Mononuclear cell (primary cell): ENCODE results near the gene DOK7. TPM values are rescaled to one million over a fixed set of nuclear protein-coding genes. Genes with fewer than 3 reads are reported as not detected.

Experiments used
- H3K27me3 ChIP-seq: 2 replicates; pipeline ENCODE4 v1.6.0; 2011; ENCODE audit warnings: low read length, control low read depth; ENCODE audit not compliant: insufficient read depth
- H3K4me1 ChIP-seq: 2 replicates; pipeline ENCODE4 v1.5.1; 2011; ENCODE audit warnings: mild to moderate bottlenecking, low read length, control low read depth; ENCODE audit not compliant: insufficient read depth
- H3K4me3 ChIP-seq: 2 replicates; pipeline ENCODE4 v1.5.1; 2011; ENCODE audit warnings: mild to moderate bottlenecking, low read length, moderate library complexity
- H3K9me3 ChIP-seq: 2 replicates; pipeline ENCODE4 v1.5.1; 2011; ENCODE audit warnings: low read depth, mild to moderate bottlenecking, control low read depth, low read length
- total RNA-seq: library from RNA; depleted of rRNA; stranded (reverse); fragments of >200 nt; gene quantifications from one replicate; pipeline ENCODE4 v1.2.3, GENCODE V29; 2012

Gene DOK7
- total RNA-seq, 1 donor = 0.63 TPM

DNA sequence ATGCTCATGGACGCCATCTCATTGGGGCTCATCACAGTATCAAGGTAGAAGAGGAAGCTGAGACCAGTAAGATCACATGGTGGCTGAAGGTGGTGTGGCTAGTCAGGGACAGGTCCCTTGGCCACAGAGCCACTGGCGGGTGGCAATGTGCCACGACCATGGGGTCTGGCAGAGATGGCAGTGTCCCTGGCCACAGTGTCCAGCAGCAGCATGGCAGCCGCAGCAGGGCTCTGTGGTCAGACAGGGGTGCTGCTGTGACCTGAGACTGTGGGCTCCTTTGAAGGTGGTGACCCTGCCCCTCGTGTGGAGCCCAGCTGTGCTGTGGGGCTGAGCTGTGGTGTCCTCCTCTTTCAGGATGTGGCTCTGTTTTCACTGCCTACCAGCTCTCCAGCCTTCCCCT is 2.2 kb upstream of the DOK7 start:
- H3K4me3 ChIP-seq = no peak overlapping the region
- no peaks in the 10 kb centered on the region for H3K4me1 ChIP-seq
- H3K9me3 ChIP-seq = no peaks in the 10 kb centered on the region
- peaks cover 6% of the 10 kb centered on the region for H3K27me3 ChIP-seq

DNA sequence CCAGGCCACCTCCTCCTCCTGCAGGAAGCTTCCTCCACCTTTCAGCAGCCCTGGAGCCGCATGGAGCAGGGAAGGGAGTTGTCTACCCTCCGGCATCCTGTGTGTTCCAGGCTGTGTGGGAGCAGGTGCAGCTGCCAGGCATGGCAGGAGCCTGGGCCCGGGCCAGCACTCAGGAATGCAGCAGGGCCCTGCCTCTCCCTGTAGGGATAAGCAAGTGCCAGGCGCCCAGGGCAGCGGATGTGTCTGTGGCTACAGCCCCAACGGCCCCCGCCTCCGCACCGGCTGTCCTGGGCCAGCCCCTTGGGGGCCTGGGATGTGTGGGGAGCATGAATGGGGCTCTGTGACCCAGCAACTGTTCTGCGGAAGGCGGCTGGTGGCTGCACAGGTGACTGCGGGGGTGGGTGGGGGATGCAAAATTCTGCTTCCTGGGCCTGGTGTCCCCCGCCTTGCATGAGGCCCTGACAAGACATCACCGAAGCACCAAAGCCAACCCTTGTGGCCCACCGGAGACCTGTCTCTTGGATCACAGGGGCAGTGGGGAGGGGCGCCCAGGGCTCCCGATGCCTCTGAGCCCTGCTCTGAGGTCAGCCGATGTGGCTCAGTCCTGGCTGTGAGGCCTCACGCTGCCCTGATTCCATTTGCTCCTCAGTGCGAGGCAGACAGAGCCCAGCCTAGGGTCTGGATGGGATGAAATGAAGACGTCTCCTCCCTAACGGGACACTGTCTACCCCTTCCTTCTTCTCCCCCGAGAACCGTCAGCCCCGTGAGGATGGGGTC is 1.4 kb upstream of the DOK7 start:
- no peaks in the 10 kb centered on the region for H3K4me1 ChIP-seq
- no peak overlapping the region for H3K4me3 ChIP-seq
- no peaks in the 10 kb centered on the region for H3K9me3 ChIP-seq
- H3K27me3 ChIP-seq = peaks cover 6% of the 10 kb centered on the region

DNA sequence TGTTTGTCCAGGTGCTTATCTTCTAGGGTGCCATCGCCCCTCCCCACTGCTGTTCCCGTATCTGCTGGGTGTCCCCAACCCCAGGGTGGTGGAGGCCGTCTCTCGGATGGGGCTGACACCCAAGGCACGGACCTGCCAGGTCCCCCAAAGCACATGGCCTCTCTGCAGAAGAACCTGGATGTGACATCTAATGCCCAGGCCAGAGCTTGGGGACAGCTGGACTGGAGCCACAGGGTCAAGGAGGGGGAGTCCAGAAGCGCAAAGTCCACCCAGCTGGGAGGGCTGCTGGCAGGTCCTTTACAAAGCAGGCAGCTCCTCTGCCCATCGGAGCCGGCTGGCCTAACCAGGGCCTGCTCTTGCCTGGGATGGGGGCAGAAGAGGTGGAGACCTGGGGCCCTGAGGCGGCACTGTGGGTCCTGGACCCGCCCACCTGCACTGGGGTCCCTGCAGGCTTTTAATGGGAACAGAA is 751 bp upstream of the DOK7 start:
- H3K9me3 ChIP-seq = no peaks in the 10 kb centered on the region
- peaks cover 6% of the 10 kb centered on the region for H3K27me3 ChIP-seq
- H3K4me3 ChIP-seq = no peak overlapping the region
- no peaks in the 10 kb centered on the region for H3K4me1 ChIP-seq

DNA sequence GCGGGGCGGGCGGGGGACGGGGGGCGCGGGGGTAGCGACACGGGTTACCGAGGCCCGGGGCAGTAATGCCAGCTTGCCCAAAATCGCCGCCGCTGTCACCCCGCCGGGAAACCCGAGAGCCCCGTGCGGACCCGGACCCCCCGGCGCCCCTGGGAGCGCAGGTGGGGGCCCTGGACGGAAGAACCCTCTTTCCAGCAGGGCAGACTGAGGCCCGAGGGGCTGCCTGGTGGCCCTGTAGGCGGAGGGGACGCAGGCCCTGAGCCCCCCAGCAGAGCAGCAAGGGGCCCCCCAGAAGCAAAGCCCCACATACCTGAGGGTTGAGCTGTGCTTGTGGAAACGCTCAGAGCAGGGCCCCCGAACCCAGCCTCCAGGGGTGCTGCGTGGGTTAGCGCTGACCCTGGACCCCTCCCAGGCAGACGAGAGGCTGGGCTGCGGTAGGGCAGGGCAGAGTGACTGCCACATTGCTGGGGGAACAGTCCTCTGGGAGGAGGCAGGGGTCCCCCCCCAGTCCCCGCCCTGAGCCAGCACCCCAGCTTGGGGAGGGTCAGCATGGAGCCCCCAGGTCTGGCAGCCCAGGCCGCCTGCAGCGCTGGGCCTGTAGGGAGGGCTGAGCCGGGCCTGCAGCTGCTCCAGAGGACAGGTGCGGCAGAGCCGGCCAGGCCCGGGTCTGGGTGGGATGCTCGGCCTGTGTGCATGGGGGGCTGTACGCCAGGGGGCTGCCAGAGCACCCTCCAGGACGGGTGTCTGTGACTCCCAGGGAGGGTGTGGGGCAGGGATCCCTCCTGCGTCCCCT is 646 bp downstream of the DOK7 start:
- Histone ChIP-seq H3K4me3 (no peak overlapping the region), H3K27me3 (peaks cover 6% of the 10 kb centered on the region), H3K4me1 (no peaks in the 10 kb centered on the region), H3K9me3 (no peaks in the 10 kb centered on the region)

DNA sequence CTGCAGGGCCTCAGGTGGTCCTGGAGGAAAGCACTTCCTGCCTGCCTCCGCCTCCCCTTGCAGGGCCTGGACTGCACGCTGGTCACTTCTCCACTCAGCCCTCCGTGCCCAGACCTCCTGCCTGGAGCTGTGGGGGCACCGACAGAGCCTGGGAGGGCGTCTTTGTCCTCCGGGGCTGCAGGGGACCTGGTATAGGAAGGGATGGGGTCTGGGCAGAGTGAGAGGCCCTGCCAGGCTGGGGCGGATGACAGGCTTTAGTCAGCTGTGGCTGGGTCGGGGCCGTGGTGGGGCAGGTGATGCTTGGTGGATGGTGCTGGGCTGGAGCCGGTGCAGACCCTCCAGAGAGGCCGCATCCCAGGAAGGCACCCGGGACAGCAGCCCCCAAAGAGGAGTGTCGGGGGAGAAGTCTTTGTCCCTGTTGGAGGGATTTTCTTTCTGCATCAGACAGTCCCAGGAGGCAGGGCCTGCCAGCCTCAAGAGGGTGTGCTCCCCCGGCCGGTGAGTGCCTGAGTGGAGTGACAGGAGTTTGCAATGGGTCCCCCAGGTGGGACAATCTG is 1.3 kb downstream of the DOK7 start:
- Histone ChIP-seq H3K9me3 (no peaks in the 10 kb centered on the region), H3K4me1 (no peaks in the 10 kb centered on the region), H3K27me3 (peaks cover 6% of the 10 kb centered on the region), H3K4me3 (no peak overlapping the region)

DNA sequence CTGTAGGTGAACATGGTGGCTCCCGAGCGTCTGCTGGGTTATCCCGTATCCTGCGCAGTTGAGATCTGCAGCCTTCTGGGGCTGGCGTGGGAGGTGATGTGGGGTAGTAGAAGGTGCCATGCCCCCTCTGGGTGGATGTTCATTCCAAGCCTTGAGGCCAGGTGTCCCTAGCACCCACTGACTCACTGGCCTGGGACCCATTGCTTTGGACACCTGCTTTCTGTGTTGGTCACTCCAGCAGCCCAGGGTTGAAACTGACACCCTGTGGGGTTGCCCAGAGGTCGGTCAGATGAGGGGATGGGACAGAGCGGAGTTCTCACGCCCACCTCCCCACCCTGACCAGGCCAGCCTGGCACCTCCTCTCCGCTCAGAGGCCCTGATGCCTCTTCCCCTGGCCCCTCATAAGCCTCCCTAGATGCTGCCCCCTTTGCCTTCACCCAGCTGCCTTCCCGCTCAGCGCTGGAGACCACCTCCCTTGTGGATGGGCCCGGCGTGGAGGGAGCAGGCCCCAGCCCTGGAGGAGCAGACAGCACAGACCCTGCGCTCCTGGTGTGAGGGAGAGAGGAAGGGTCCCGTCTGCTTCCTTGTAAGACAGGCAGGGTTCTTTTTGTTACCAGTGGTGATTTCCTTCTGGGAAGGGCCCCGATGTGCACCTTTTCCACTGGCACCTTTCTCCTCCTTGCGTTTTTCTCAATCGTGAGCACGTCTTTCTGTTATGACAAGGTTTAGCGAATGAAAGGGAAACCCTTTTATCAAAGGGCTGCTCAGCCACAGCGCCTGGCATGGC is 2.0 kb downstream of the DOK7 start:
- peaks cover 6% of the 10 kb centered on the region for H3K27me3 ChIP-seq
- no peaks in the 10 kb centered on the region for H3K9me3 ChIP-seq
- no peaks in the 10 kb centered on the region for H3K4me1 ChIP-seq
- no peak overlapping the region for H3K4me3 ChIP-seq

DNA sequence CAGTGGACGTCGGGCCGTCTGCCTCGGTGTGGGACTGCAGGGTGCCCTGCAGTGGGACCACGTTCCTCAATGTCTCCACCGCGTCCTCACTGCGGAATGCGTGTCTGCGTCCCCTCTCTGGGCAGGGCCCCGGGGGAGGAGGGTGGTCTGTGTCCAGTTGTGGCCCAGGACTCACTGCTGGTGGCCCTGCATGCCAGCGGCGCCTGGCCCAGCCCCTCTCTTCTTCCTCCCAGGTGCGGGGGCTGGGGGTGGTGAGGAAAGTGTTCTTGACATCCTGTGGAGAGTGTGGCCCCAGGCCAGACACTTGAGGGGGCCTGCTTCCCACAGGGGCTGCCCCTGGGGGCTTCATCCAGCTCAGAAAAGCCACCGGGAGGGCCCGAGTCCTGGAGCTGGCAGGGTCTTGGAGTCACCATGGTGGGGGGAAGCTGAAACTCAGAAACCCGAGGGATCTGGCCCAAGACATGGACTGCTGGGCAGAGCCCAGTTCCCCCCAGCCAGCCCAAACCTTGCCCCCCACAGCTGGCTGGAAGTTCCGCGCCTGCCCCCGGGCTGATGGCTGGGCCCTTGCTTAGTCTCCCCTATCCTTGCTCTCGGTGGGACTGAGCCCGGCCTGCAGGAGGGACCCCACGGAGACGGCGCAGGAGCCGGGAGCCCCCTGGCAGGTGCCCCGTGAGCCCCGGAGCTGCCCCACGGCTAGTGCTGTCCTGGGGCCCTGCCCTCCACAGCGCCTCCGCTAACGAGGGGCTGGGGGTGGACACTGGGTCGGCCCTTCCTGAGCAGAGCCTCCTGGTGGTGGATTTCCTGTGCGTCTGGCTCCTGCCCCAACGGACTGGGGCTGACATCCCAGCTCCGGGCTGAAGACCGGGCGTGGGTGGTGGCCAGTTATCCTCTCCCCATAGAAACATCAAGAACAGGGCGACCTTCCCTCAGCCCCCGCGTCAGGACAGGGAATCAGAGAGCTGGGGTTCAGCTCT is 2.9 kb downstream of the DOK7 start:
- H3K4me1 ChIP-seq = no peaks in the 10 kb centered on the region
- no peak overlapping the region for H3K4me3 ChIP-seq
- H3K27me3 ChIP-seq = peaks cover 6% of the 10 kb centered on the region
- H3K9me3 ChIP-seq = no peaks in the 10 kb centered on the region

DNA sequence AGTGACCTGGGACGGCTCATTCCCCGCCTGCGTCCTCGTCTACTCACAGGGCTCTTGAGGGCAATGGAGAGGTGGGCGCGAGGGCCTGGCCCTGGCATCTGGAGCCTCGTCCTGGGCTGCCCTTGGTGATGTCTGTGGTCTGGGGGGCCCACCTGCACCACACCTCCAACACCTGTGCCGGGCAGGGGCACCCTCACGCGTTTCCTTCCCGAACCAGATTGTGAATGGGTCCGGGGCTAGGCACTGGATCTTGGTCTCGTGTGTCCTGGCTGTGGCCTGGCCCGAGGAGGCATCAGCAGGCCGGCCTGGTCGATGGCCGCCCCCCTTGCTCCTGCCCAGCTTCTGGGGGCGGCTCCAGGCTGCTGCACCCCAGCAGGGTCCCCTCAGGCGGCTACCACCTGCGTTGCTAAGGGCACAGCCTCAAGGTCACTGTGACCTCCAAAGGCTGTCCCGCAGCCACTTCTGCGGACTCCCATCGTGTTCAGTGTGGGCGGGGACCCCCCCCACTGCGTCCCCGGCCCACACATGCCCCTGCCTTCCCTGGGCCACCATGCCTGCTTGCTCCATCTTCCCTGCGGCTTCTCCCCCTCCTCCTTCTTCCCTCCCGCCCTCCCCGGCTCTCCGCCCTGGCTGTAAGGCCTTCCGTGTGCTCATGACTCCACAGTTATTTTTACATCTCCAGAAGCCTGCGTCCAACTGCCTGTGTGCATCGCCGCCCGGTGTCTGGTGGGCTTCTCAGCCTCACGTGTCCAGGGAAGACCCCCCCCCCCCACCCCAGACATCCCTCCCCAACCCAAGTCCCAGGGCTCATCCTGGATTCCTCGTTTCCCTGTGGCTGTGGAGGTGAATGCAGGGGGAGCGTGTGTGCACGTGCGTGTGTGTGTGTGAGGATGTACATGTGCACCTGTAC is 3.8 kb downstream of the DOK7 start:
- Histone ChIP-seq H3K27me3 (peaks cover 6% of the 10 kb centered on the region), H3K9me3 (no peaks in the 10 kb centered on the region), H3K4me1 (no peaks in the 10 kb centered on the region), H3K4me3 (no peak overlapping the region)

DNA sequence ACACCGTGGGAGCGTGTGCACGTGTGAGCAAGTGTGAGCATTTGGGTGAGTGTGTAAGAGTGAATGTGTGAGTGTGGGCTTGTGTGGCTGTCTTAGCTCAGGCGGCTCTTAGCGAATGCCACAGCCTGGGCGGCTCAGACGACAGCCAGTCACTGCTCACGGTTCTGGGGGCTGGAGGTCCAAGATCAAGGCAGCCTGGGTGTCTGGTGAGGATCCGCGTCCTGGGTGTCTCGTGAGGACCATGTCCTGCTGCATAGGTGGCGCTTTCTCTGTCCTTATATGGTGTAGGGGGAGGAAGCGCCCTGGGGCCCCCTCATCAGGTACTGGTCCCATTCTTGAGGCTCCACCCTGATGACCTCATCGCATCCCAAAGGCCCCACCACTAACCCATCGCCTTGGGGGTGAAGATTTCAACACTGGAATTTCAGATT is 4.5 kb downstream of the DOK7 start:
- Histone ChIP-seq H3K4me1 (no peaks in the 10 kb centered on the region), H3K9me3 (no peaks in the 10 kb centered on the region), H3K27me3 (peaks cover 6% of the 10 kb centered on the region), H3K4me3 (no peak overlapping the region)

DNA sequence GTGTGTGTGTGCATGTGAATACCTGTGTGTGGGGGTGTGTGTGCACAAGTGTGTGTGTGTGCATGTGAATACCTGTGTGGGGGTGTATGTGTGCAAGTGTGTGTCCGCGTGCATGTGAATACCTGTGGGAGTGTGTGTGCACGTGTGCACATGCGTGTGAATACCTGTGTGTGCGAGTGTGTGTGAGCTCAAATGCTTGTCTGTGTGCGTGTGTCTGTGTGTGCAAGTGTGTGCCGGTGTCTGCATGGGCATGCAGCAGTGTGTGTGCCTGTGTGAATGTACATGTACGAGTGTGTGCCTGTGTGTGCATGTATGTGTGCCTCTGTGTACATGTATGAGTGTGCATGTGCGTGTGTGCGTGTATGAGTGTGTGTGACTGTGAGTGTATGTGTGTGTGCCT is 5.0 kb downstream of the DOK7 start:
- Histone ChIP-seq H3K27me3 (peaks cover 6% of the 10 kb centered on the region), H3K4me1 (no peaks in the 10 kb centered on the region), H3K4me3 (no peak overlapping the region), H3K9me3 (no peaks in the 10 kb centered on the region)

DNA sequence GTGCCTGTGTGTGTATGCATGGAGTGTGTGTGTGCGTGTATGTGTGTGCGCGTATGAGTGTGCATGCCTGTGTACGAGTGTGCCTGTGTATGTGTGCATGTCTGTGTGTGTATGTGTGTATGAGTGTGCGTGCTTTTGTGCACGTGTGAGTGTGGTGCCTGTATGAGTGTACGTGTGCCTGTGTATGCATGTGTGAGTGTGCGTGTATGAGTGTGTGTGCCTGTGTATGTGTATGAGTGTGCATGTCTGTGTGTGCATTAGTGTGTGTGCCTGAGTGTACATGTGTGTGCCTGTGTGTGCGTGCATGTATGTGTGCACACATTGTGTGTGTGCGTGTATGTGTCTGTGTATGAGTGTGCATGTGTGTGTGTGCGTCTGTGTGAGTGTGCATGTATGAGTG is 5.7 kb downstream of the DOK7 start:
- Histone ChIP-seq H3K4me3 (no peak overlapping the region), H3K9me3 (no peaks in the 10 kb centered on the region), H3K4me1 (no peaks in the 10 kb centered on the region), H3K27me3 (peaks cover 3% of the 10 kb centered on the region)

DNA sequence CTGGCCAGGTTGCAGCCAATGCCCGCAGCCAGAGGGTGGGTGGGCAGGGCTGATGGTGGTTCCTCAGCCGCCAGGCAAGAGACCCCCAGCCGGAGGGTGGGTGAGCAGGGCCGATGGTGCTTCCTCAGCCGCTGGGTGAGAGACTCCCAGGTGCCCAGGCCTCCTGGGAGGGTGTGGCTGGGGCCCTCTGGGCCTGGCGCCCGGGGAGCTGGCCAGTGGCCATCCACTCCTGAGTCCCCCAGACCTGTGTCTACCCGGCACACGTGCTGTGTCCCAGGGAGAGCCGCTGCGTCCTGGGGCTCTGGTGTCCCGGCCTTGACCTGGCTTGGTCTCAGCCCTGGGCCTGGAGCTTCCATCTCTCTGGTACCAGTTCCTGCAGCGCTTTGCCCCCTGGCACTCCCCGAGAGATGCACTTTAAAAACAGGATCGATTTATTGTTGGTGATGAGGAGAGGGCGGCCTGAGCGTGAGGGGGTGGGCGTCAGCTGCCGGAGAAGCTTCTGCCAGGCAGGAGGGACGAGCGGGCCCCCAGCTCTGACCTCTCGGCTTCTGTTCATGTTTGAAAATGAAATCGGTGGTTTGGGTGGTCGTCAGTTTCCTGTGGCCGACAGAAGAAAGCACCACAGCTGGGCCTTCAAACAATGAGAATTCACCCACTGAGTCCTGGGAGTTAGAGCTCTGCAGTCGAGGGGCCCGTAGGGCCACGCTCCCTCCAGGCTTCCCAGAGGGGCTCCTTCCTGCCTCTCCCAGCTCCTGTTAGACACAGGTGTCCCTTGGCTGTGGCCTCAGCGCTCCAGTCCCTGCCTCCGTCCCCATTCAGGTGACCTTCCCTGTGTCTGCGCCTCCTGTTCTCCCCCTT is 6.5 kb downstream of the DOK7 start:
- H3K4me3 ChIP-seq = no peak overlapping the region
- H3K9me3 ChIP-seq = no peaks in the 10 kb centered on the region

More for the DNA sequence above, 6.5 kb downstream of the DOK7 start:
- Histone ChIP-seq H3K4me1 (no peaks in the 10 kb centered on the region), H3K27me3 (no peaks in the 10 kb centered on the region)
